Ishikawa (cell line): ENCODE results near the gene ASMTL.

Source experiments
- CEBPB ChIP-seq: IDR thresholded peaks from 2 replicates; pipeline ENCODE4 v1.6.1; 2012
- CREB1 ChIP-seq: IDR thresholded peaks from 2 replicates; pipeline ENCODE4 v1.6.1; 2012; ENCODE audit warnings: low read depth
- EGR1 ChIP-seq: IDR thresholded peaks from 2 replicates; pipeline ENCODE4 v1.6.1; 2012
- EP300 ChIP-seq: IDR thresholded peaks from 2 replicates; pipeline ENCODE4 v1.6.1; 2012; ENCODE audit warnings: borderline replicate concordance
- FOXM1 ChIP-seq: IDR thresholded peaks from 2 replicates; pipeline ENCODE4 v1.6.1; 2012; ENCODE audit warnings: low read depth, borderline replicate concordance
- MAX ChIP-seq: IDR thresholded peaks from 2 replicates; pipeline ENCODE4 v1.6.1; 2012
- NFIC ChIP-seq: IDR thresholded peaks from 2 replicates; pipeline ENCODE4 v1.6.1; 2012
- RAD21 ChIP-seq: IDR thresholded peaks from 2 replicates; pipeline ENCODE4 v1.6.1; 2012; ENCODE audit warnings: low read depth
- REST ChIP-seq: IDR thresholded peaks from 2 replicates; pipeline ENCODE4 v1.6.1; 2012; ENCODE audit warnings: low read depth, mild to moderate bottlenecking
- TAF1 ChIP-seq: IDR thresholded peaks from 2 replicates; pipeline ENCODE4 v1.6.1; 2012; ENCODE audit warnings: low read depth, mild to moderate bottlenecking
- TCF12 ChIP-seq: IDR thresholded peaks from 2 replicates; pipeline ENCODE4 v1.6.1; 2012; ENCODE audit warnings: low read depth
- TEAD4 ChIP-seq: IDR thresholded peaks from 2 replicates; pipeline ENCODE4 v1.6.1; 2012
- USF1 ChIP-seq: IDR thresholded peaks from 2 replicates; pipeline ENCODE4 v1.6.1; 2012
- YY1 ChIP-seq: IDR thresholded peaks from 2 replicates; pipeline ENCODE4 v1.6.1; 2012; ENCODE audit warnings: low read depth
- ZBTB7A ChIP-seq: IDR thresholded peaks from 2 replicates; pipeline ENCODE4 v1.6.1; 2012; ENCODE audit warnings: low read depth

ASMTL gene

GRCh38 chrX:1493412-1493811, 40.7 kb upstream of the ASMTL start:
- TF ChIP-seq RAD21 (no peak), EGR1 (no peak), ZBTB7A (no peak), USF1 (no peak), CREB1 (no peak), MAX (no peak)

GRCh38 chrX:1492421-1493012, 39.8 kb upstream of the ASMTL start:
- TF ChIP-seq NFIC (no peak), TAF1 (no peak), FOXM1 (no peak), RAD21 (no peak), CREB1 (no peak), EP300 (no peak), TCF12 (no peak)

- TF ChIP-seq CEBPB: no peak
These were observed 39.2 kb upstream of the ASMTL start for GRCh38 chrX:1491851-1492349.

GRCh38 chrX:1488745-1489144, 36.0 kb upstream of the ASMTL start:
- TF ChIP-seq EP300 (no peak), YY1 (no peak), RAD21 (no peak), TCF12 (no peak), NFIC (no peak), CREB1 (no peak), CEBPB (no peak), REST (no peak), USF1 (no peak), TAF1 (no peak), TEAD4 (no peak), ZBTB7A (no peak), MAX (no peak), FOXM1 (no peak), EGR1 (no peak)

- TF ChIP-seq TCF12 (no peak), REST (no peak), RAD21 (no peak), TEAD4 (no peak), EP300 (no peak), USF1 (no peak), NFIC (no peak), FOXM1 (no peak), ZBTB7A (no peak), TAF1 (no peak), CEBPB (no peak), YY1 (no peak), MAX (no peak), EGR1 (no peak), CREB1 (no peak)
These were observed 35.4 kb upstream of the ASMTL start for GRCh38 chrX:1488141-1488540.

- TF ChIP-seq YY1 (no peak), EGR1 (no peak), FOXM1 (no peak), MAX (no peak)
These were observed 34.7 kb upstream of the ASMTL start for GRCh38 chrX:1487401-1487800.
